Activated CD8-positive, alpha-beta memory T cell treated with anti-CD3 and anti-CD28 coated beads for 1 hour (primary cell): ENCODE results near the gene ZBTB49.
"Not testable (repeated sequence)": the region's sequence is repeated elsewhere in the genome, so short reads cannot be mapped to it uniquely, and the experiment has no call there.

Experiments
- DNase-seq, 2 donors: peaks; one replicate each; pipeline ENCODE4 v3.0.0-alpha.2; 2020; ENCODE audit warnings: low read depth in 1 of 2; ENCODE audit errors: extremely low read depth in 1 of 2

ZBTB49 gene, protein sequence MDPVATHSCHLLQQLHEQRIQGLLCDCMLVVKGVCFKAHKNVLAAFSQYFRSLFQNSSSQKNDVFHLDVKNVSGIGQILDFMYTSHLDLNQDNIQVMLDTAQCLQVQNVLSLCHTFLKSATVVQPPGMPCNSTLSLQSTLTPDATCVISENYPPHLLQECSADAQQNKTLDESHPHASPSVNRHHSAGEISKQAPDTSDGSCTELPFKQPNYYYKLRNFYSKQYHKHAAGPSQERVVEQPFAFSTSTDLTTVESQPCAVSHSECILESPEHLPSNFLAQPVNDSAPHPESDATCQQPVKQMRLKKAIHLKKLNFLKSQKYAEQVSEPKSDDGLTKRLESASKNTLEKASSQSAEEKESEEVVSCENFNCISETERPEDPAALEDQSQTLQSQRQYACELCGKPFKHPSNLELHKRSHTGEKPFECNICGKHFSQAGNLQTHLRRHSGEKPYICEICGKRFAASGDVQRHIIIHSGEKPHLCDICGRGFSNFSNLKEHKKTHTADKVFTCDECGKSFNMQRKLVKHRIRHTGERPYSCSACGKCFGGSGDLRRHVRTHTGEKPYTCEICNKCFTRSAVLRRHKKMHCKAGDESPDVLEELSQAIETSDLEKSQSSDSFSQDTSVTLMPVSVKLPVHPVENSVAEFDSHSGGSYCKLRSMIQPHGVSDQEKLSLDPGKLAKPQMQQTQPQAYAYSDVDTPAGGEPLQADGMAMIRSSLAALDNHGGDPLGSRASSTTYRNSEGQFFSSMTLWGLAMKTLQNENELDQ

DNA sequence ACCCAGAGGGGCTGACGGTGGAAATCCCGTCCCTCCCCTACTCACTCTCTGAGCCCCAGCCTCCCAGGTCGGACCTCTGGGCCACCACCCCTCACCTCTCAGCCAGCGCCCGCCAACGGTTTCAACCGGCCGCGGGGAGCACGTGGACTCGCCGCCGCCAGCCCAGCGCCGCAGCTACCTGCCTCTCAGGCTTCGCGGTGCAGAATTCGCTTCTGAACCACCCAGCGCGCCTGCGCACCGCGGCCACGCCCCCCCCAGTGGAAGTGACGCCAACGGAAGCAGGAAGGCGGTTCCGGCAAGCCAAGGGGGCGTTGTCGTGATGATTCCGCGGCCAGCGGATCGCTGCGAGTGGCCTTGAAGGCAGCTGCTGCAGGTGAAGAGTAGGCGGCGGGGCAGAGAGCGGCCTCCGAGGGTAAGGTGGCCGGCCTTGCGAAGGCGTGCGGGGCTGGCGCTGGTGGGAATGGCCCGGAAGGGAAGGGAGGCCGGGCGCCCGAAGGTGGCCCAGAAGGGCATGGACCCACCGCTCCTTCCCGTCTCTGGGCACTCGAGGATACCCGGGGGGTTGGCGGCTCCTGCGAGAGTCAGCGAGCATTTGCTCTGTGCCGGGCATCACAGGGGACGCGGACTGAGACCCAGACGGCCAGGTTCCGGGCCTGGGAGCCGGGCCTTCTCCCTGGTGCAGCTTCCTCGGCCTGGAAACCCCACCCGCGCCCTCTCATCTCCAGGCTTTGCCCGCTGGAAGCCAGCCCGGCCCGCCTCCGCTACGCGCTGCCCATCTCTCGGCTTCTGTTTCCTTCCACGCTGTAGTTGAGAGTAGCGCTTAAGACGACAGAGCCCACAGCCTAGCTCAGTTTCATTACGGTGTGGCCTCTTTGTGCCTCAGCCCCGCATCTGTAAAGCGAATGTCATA lies at the start of gene ZBTB49, which contains the start of gene LYAR:
Gene ZBTB49 (plus strand): TSS at position 311 of the 910 bp plus-strand sequence. CDS start 9,695 bp downstream, outside the sequence.
Gene LYAR (minus strand): TSS at position 214 of the 910 bp plus-strand sequence. CDS start 6,412 bp downstream, outside the sequence.
- peak; percentile 87 to 97 for DNase-seq

DNA sequence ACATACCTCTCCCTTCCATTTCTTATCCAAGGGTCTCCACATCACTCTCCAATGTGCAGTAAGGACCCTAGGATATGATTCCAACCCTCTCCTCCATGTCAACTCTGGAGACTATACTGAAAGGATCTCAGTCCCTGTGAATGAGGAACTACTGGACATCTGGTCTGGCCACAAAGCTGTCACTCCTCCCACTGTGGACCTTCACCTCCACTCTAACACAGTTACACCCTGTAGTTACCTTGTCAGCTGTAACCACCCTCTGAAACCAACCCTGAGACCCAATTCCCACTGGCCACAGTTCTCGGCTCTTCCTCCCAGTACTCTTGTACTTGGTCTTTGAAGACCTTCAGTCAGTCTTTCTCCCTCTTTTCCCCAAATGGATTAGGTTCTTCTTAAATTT lies 44.9 kb upstream of the ZBTB49 start:
- DNase-seq, result no peak

DNA sequence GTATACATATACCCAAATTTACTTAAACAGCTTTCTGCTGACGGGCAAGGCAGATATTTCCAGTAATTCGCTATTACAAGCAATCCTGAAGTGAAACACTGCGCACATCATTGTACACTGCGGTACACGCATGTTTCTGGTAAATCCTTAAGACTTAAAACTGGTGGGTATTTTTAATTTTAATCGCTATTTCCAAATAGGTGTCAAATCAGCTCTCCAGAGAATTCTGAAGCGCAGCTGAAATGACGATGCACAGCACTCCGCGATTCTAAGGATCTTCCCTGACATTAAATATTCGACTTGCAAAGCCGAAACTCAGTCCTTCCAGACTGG lies 42.4 kb upstream of the ZBTB49 start:
- DNase-seq, result no peak

DNA sequence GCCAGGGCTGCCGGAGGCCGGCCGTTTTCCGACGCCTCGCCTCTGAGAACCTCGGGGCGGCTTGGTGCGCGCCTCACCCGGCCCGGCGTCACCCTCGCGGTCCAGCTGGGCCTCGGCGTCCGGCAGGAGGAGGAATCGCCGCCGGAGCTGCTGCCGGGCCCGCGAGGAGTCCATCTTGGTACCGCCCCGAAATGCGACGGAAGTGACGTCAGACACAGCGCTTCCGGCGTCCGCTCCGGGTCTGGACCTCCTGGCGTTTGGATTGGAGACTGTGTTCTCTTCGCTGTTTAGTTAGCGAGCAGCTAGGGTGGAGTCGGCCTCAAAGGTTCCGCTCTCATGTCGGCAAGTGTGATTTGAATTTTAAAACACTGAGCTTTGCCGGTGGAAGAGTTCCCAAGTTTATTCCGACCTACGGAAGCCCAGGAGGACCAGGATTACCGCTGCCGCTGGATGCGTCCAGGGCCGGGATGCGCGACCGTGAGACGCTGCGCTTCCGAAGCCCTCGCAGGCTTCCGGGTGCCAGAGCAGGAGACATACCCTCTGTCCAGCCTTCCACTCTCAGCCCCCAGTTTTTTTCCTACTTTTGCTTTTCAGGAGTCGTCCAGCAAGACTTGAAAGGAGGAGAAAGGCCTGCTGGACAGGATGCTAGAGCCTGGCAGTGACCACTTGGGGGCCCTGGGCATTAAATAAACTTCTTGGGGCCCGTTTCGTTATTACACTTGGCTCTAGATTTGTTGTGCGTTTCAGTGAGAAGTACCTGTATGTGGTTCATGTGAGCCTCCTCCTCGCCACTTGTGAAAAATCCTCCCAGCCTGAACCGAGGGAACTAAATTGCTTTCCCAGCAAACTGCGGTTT lies 41.8 kb upstream of the ZBTB49 start, which contains the start of gene TMEM128:
Gene TMEM128 (minus strand): TSS at position 195 of the 856 bp plus-strand sequence. CDS start 21 bp downstream, at position 174.
- peak; percentile 80 to 83 for DNase-seq

GRCh38 chr4:4248885-4249203 lies 41.2 kb upstream of the ZBTB49 start:
- no peak for DNase-seq

- not testable (repeated sequence) for DNase-seq
Observed at GRCh38 chr4:4249342-4249741, 40.7 kb upstream of the ZBTB49 start.

DNA sequence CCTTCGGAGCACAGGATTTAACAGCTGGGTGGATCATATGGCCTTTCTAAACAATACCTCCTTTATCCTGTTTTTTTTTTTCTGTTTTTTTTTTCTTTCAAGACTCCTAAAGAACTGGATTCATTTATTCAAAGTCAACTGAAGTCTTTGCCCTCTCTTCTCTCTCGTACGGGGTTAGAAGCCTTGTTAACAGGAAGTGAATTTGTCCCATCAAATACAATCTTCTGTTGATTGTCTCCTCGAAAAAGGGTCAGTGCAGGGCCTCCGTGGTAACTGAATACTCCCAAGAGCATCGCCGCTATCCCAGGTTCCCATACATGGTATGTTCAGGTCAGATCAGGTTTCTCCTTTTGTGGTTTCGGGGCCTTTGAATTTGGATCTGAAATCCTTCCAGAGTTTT lies 40.2 kb upstream of the ZBTB49 start:
- DNase-seq, result no peak

GRCh38 chr4:4254199-4254598 lies 35.9 kb upstream of the ZBTB49 start:
- DNase-seq, result no peak

DNA sequence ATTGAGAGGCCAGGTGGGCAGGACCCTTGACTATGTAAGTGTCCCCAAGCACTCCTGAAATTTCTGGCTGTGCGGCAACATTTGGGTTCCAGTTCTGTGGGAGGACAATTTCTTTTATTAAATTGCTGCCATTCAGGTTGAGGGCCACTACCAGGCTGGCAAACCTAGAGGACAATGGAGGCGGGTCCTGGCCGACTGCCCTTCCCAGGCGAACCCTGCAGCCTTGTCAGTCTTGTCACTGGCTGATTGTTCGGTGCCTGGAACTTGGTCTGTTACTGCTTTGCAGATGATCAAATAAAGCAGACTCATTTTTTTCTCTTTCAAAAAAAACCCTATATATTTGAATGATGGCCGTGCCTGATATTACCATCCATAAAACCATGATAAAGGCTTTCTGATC lies 35.4 kb upstream of the ZBTB49 start:
- DNase-seq, result no peak

- DNase-seq, result no peak
Observed at GRCh38 chr4:4256799-4257198, 33.3 kb upstream of the ZBTB49 start.

DNA sequence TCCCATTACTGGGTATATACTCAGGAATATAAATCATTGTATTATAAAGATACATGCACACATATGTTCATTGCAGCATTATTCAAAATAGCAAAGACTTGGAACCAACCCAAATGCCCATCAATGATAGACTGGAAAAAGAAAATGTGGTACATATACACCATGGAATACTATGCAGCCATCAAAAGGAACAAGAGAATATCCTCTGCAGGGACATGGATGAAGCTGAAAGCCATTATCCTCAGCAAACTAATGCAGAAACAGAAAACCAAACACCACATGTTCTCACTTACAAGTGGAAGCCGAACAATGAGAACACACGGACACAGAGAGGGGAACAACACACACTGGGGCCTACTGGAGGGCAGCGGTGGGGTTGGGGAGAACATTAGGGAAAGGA lies 32.3 kb upstream of the ZBTB49 start:
- DNase-seq, result not testable (repeated sequence)

- DNase-seq, result no peak
Observed at GRCh38 chr4:4259484-4260100, 30.5 kb upstream of the ZBTB49 start.

- no peak for DNase-seq
Observed at GRCh38 chr4:4260185-4260751, 29.8 kb upstream of the ZBTB49 start.

DNA sequence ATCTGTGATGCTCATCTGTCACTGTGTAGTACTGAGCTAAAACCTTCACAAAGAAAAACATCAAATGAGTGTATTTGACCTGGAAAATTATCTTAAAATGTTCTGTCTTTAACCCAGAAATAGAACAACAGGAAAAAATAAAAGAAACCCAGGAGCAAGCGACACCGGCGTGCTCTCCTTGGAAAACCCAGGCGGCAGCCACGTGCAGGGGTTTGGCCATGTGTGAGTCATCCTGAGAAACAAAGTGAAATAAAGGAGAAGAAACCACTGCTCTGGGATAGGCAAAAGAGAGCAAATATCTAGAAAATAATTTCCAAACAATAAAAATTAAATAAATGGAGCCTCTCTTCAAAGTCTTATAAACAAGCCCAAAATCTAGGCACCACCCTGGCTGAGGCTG lies 22.1 kb upstream of the ZBTB49 start:
- no peak for DNase-seq

DNA sequence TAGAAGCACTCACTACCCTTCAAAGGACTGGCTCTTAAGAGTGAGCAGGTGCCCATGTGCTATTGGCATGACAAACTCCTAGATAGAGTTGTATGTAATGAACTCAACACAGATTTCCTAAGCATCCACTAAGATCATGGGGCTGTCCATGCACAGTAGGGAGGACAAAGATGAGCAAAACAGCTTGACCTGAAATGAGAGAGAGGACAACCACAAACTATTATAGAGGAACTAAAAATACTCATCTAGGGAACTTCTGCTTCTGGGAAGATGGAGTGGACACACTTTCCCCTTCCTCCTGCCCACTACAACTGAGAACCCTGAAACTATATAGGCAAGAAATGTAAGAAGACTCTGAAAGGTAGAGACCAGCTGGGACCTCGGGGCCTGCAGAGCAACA lies 21.3 kb upstream of the ZBTB49 start:
- DNase-seq, result no peak

GRCh38 chr4:4269331-4269731 lies 20.7 kb upstream of the ZBTB49 start:
- peak in 1 of 2 donors; percentile 9 for DNase-seq

- DNase-seq, result no peak
Observed at GRCh38 chr4:4269856-4270255, 20.2 kb upstream of the ZBTB49 start.

DNA sequence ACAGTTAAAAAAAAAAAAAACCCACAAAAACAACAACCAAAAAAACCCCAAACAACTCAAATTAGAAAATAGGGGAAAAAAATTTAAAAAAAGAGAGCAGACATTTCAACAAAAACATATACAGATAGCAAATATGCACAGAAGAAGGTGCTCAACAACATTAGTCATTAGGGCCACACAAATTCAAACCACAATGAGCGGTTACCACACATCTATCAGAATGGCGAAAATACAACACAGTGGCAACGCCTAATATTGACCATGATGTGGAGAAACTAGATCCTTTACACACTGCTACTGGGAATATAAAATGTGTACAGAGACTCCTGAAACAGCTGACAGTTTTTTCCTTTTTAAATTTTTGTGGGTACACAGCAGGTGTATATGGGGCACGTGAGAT lies 19.5 kb upstream of the ZBTB49 start:
- DNase-seq, result no peak

- no peak for DNase-seq
Observed at GRCh38 chr4:4271912-4272311, 18.1 kb upstream of the ZBTB49 start.
